Measurements from ENCODE around the gene CD27.

DNA sequence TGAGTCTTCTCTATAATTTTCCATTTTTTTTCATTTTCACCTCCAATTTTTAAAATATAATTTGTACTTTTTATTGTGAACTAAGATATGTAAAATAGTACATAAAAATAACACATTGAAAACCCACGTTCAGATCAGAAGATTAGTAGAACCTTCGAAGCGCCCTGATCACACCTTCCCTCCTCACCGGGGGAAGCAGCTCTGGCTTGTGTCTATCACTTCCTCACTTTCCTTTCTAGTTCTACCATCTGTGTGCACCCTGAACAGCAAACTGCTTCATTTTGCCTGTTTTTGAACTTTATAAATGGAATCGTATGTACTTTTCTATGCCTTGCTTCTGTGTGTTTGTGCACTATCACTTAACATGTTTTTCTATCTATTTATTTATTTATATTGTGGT lies 11.8 kb upstream of the CD27 start:
- TF ChIP-seq, protein P1, sequence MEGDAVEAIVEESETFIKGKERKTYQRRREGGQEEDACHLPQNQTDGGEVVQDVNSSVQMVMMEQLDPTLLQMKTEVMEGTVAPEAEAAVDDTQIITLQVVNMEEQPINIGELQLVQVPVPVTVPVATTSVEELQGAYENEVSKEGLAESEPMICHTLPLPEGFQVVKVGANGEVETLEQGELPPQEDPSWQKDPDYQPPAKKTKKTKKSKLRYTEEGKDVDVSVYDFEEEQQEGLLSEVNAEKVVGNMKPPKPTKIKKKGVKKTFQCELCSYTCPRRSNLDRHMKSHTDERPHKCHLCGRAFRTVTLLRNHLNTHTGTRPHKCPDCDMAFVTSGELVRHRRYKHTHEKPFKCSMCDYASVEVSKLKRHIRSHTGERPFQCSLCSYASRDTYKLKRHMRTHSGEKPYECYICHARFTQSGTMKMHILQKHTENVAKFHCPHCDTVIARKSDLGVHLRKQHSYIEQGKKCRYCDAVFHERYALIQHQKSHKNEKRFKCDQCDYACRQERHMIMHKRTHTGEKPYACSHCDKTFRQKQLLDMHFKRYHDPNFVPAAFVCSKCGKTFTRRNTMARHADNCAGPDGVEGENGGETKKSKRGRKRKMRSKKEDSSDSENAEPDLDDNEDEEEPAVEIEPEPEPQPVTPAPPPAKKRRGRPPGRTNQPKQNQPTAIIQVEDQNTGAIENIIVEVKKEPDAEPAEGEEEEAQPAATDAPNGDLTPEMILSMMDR (IDR thresholded peaks at IDR 0.05) = no peak
- TF ChIP-seq POLR2A (IDR thresholded peaks at IDR 0.05) (no peak), EP300 (IDR thresholded peaks at IDR 0.05) (no peak)

Data from stomach (tissue), 4 donors.